WTC11 (cell line): ENCODE results near the gene LLGL2. TPM values are rescaled to one million over a fixed set of nuclear protein-coding genes. Genes with fewer than 3 reads are reported as not detected.

Source experiments
- ATAC-seq: fragments of 200-7000 bp; cut with Tn5 transposase; 2 replicates; pipeline ENCODE4 v1.10.0; 2021; ENCODE audit warnings: mild to moderate bottlenecking, moderate library complexity
- Bru-seq: library from RNA; stranded (reverse); fragments of 400-500 nt; gene quantifications from one replicate; lab custom pipeline; 2021; lab: Mats Ljungman, UMichigan
- CTCF ChIA-PET: fragments of 300-600 bp; sonication (Branson Sonifier 250); formaldehyde crosslinking; loops from one replicate; lab custom pipeline; 2021; ENCODE audit warnings: antibody characterized with exemption; lab: Charles Lee
- POLR2A ChIA-PET: fragments of 350-600 bp; sonication (Branson Sonifier 250); formaldehyde crosslinking; loops from one replicate; lab custom pipeline; 2021; ENCODE audit warnings: antibody characterized with exemption; lab: Charles Lee
- DNase-seq: peaks from one replicate; pipeline ENCODE4 v3.0.0; 2021; ENCODE audit warnings: low spot score
- H3K27ac Mint-ChIP-seq: 2 replicates; pipeline ENCODE4 v1.8.0; 2021; ENCODE audit warnings: mixed read lengths
- H3K27me3 Mint-ChIP-seq: 2 replicates; pipeline ENCODE4 v1.8.0; 2021; ENCODE audit warnings: low read depth, mild to moderate bottlenecking, moderate library complexity, mixed read lengths
- H3K36me3 Mint-ChIP-seq: 2 replicates; pipeline ENCODE4 v1.8.0; 2021; ENCODE audit warnings: mixed read lengths
- H3K4me1 Mint-ChIP-seq: 2 replicates; pipeline ENCODE4 v1.8.0; 2022; ENCODE audit warnings: mixed read lengths
- H3K4me3 Mint-ChIP-seq: 2 replicates; pipeline ENCODE4 v1.8.0; 2021; ENCODE audit warnings: mild to moderate bottlenecking, moderate library complexity, mixed read lengths
- H3K9me3 Mint-ChIP-seq: 2 replicates; pipeline ENCODE4 v1.8.0; 2021; ENCODE audit warnings: mixed read lengths
- CREB1 ChIP-seq: sonication (generic); formaldehyde crosslinking; IDR thresholded peaks from 2 replicates; pipeline ENCODE4 v1.8.0; 2023; ENCODE audit warnings: mild to moderate bottlenecking, missing genetic modification reagents
- E2F5 ChIP-seq: sonication (generic); formaldehyde crosslinking; IDR thresholded peaks from 2 replicates; pipeline ENCODE4 v1.8.1; 2022; ENCODE audit warnings: mild to moderate bottlenecking, moderate library complexity, missing genetic modification reagents
- ERG ChIP-seq: fragments of 250-450 bp; sonication (Bioruptor Pico); IDR thresholded peaks from 2 replicates; pipeline ENCODE4 v1.8.0; 2021; ENCODE audit warnings: mild to moderate bottlenecking
- ESRRA ChIP-seq: sonication (generic); formaldehyde crosslinking; IDR thresholded peaks from 2 replicates; pipeline ENCODE4 v1.8.1; 2022; ENCODE audit warnings: mild to moderate bottlenecking, missing genetic modification reagents, borderline replicate concordance
- FOXJ3 ChIP-seq: sonication (generic); formaldehyde crosslinking; IDR thresholded peaks from 2 replicates; pipeline ENCODE4 v1.9.0; 2021; ENCODE audit warnings: missing genetic modification reagents, mild to moderate bottlenecking, borderline replicate concordance
- FOXK1 ChIP-seq: sonication (generic); formaldehyde crosslinking; IDR thresholded peaks from 2 replicates; pipeline ENCODE4 v1.8.0; 2022; ENCODE audit warnings: mild to moderate bottlenecking, moderate library complexity, missing genetic modification reagents
- FOXP4 ChIP-seq: sonication (generic); formaldehyde crosslinking; IDR thresholded peaks from 2 replicates; pipeline ENCODE4 v1.8.0; 2022; ENCODE audit warnings: mild to moderate bottlenecking, missing genetic modification reagents
- GABPB1 ChIP-seq: sonication (generic); formaldehyde crosslinking; IDR thresholded peaks from 2 replicates; pipeline ENCODE4 v1.8.1; 2023; ENCODE audit warnings: mild to moderate bottlenecking, missing genetic modification reagents
- GRHL2 ChIP-seq: fragments of 250-450 bp; sonication (Bioruptor Pico); IDR thresholded peaks from 2 replicates; pipeline ENCODE4 v1.8.0; 2022; ENCODE audit warnings: mild to moderate bottlenecking, moderate library complexity; ENCODE audit not compliant: insufficient replicate concordance, severe bottlenecking
- GTF2I ChIP-seq: fragments of 250-450 bp; sonication (Bioruptor Pico); conservative IDR thresholded peaks from 2 replicates; pipeline ENCODE4 v1.4.0; 2021; ENCODE audit warnings: mild to moderate bottlenecking
- IRF2 ChIP-seq: sonication (generic); formaldehyde crosslinking; IDR thresholded peaks from 2 replicates; pipeline ENCODE4 v1.8.0; 2022; ENCODE audit warnings: low read depth, missing genetic modification reagents, borderline replicate concordance
- JUN ChIP-seq: sonication (generic); formaldehyde crosslinking; IDR thresholded peaks from 2 replicates; pipeline ENCODE4 v1.8.0; 2023; ENCODE audit warnings: mild to moderate bottlenecking, missing genetic modification reagents
- KAT7 ChIP-seq: sonication (generic); formaldehyde crosslinking; IDR thresholded peaks from 2 replicates; pipeline ENCODE4 v1.8.1; 2023; ENCODE audit warnings: missing genetic modification reagents, mild to moderate bottlenecking, borderline replicate concordance
- MAX ChIP-seq: sonication (generic); formaldehyde crosslinking; IDR thresholded peaks from 2 replicates; pipeline ENCODE4 v1.8.0; 2022; ENCODE audit warnings: mild to moderate bottlenecking, missing genetic modification reagents
- MXD4 ChIP-seq: fragments of 250-450 bp; sonication (Bioruptor Pico); IDR thresholded peaks from 2 replicates; pipeline ENCODE4 v1.8.0; 2021; ENCODE audit warnings: mild to moderate bottlenecking, moderate library complexity, borderline replicate concordance
- NFYB ChIP-seq: sonication (generic); formaldehyde crosslinking; conservative IDR thresholded peaks from 2 replicates; pipeline ENCODE4 v1.8.0; 2022; ENCODE audit warnings: low read depth, missing genetic modification reagents
- NR2C2 ChIP-seq: sonication (generic); formaldehyde crosslinking; IDR thresholded peaks from 2 replicates; pipeline ENCODE4 v1.8.0; 2022; ENCODE audit warnings: mild to moderate bottlenecking, missing genetic modification reagents
- NR3C1 ChIP-seq: sonication (generic); formaldehyde crosslinking; conservative IDR thresholded peaks from 2 replicates; pipeline ENCODE4 v1.8.1; 2023; ENCODE audit warnings: low read depth, mild to moderate bottlenecking, missing genetic modification reagents
- RORB ChIP-seq: fragments of 250-450 bp; sonication (Bioruptor Pico); IDR thresholded peaks from 2 replicates; pipeline ENCODE4 v1.9.0; 2021; ENCODE audit warnings: mild to moderate bottlenecking
- SP1 ChIP-seq: sonication (generic); formaldehyde crosslinking; conservative IDR thresholded peaks from 2 replicates; pipeline ENCODE4 v1.8.1; 2022; ENCODE audit warnings: missing genetic modification reagents
- TEAD1 ChIP-seq: sonication (generic); formaldehyde crosslinking; IDR thresholded peaks from 2 replicates; pipeline ENCODE4 v1.8.0; 2022; ENCODE audit warnings: mild to moderate bottlenecking, missing genetic modification reagents
- USF1 ChIP-seq: sonication (generic); formaldehyde crosslinking; IDR thresholded peaks from 2 replicates; pipeline ENCODE4 v1.8.0; 2022; ENCODE audit warnings: mild to moderate bottlenecking, missing genetic modification reagents
- ZBTB21 ChIP-seq: sonication (generic); formaldehyde crosslinking; IDR thresholded peaks from 2 replicates; pipeline ENCODE4 v1.8.1; 2023; ENCODE audit warnings: mild to moderate bottlenecking, missing genetic modification reagents, borderline replicate concordance
- ZNF121 ChIP-seq: sonication (generic); formaldehyde crosslinking; IDR thresholded peaks from 2 replicates; pipeline ENCODE4 v1.8.0; 2023; ENCODE audit warnings: missing genetic modification reagents
- ZNF263 ChIP-seq: sonication (generic); formaldehyde crosslinking; IDR thresholded peaks from 2 replicates; pipeline ENCODE4 v1.8.1; 2022; ENCODE audit warnings: low read depth, mild to moderate bottlenecking, moderate library complexity, missing genetic modification reagents
- ZNF671 ChIP-seq: fragments of 250-450 bp; sonication (Bioruptor Pico); IDR thresholded peaks from 2 replicates; pipeline ENCODE4 v1.8.0; 2021; ENCODE audit warnings: mild to moderate bottlenecking
- ZSCAN18 ChIP-seq: fragments of 250-450 bp; sonication (Bioruptor Pico); IDR thresholded peaks from 2 replicates; pipeline ENCODE4 v2.1.2; 2022; ENCODE audit warnings: mild to moderate bottlenecking, moderate library complexity
- long read RNA-seq, 3 experiments: library from RNA in 1 of 3; library from capped mRNA in 1 of 3; library from polyadenylated mRNA in 1 of 3; unstranded in 2 of 3; stranded (forward) in 1 of 3; transcript quantifications; one replicate each; pipeline ENCODE4 v2.0.0, GENCODE V29; 2021
- total RNA-seq: library from RNA; stranded (reverse); gene quantifications from 3 replicates; pipeline ENCODE4 v1.2.3, GENCODE V29; 2021

The LLGL2 gene
- total RNA-seq (94.3 to 103 TPM (median 97.0 TPM) in 3 replicates), Bru-seq, nascent RNA (percentile 51 among the genes with signal in this experiment)
- long read RNA-seq, experiment 1, transcript LLGL2-202 (10 exons, 1,374 nt), result minor isoform, 35 of 370 reads
- long read RNA-seq, experiment 1, transcript LLGL2-201 (25 exons, 3,480 nt), result minor isoform, 41 of 370 reads
- long read RNA-seq, experiment 1, transcript LLGL2-203 (26 exons, 3,509 nt), result major isoform, 68 of 370 reads
- long read RNA-seq, experiment 1, partial matches to known transcripts, result 57 of 370 reads
- long read RNA-seq, experiment 1, other reads (novel, unspliced or antisense), result 168 of 370 reads
- long read RNA-seq, experiment 2, transcript LLGL2-202 (10 exons, 1,374 nt), result minor isoform, 6 of 66 reads
- long read RNA-seq, experiment 2, transcript LLGL2-203 (26 exons, 3,509 nt), result major isoform, 10 of 66 reads
- long read RNA-seq, experiment 2, partial matches to known transcripts, result 29 of 66 reads
- long read RNA-seq, experiment 2, other reads (novel, unspliced or antisense), result 17 of 66 reads
- long read RNA-seq, experiment 3, result 0 reads

- peak; percentile 87 for DNase-seq
- TF ChIP-seq ERG (CRISPR knock-in tag) (no peak), JUN (CRISPR knock-in tag) (0 out of 2 replicates have a peak, but pooled peaks have one; percentile 30), NFYB (CRISPR knock-in tag) (peak; percentile 41), CREB1 (CRISPR knock-in tag) (no peak), RORB (no peak), FOXK1 (CRISPR knock-in tag) (peak; percentile 26; the same call in 1 of the 2 replicates), NR3C1 (CRISPR knock-in tag) (no peak), TEAD1 (CRISPR knock-in tag) (peak; percentile 80), E2F5 (CRISPR knock-in tag) (peak; percentile 62), NR2C2 (CRISPR knock-in tag) (no peak), ZNF121 (no peak), ESRRA (0 out of 2 replicates have a peak, but pooled peaks have one; percentile 29), FOXJ3 (no peak), ZSCAN18 (CRISPR knock-in tag) (no peak), SP1 (CRISPR knock-in tag) (no peak; the same call in none of the 2 replicates), IRF2 (CRISPR knock-in tag) (no peak), FOXP4 (peak; percentile 67; the same call in 1 of the 2 replicates), GTF2I (CRISPR knock-in tag) (no peak), GRHL2 (CRISPR knock-in tag) (no peak), USF1 (CRISPR knock-in tag) (peak; percentile 47; the same call in 1 of the 2 replicates), ZNF671 (CRISPR knock-in tag) (no peak), GABPB1 (CRISPR knock-in tag) (no peak; the same call in none of the 2 replicates), ZNF263 (peak; percentile 64), MAX (CRISPR knock-in tag) (peak; percentile 62; the same call in 1 of the 2 replicates), MXD4 (CRISPR knock-in tag) (no peak), KAT7 (CRISPR knock-in tag) (0 out of 2 replicates have a peak, but pooled peaks have one; percentile 81), ZBTB21 (0 out of 2 replicates have a peak, but pooled peaks have one; percentile 42)
Observed at GRCh38 chr17:75524970-75525805, at the start of gene LLGL2. Gene LLGL2 (plus strand): TSS chr17:75525697. CDS start chr17:75543427, 17,730 bp downstream.

More at GRCh38 chr17:75524970-75525805, at the start of gene LLGL2:
- Mint-ChIP-seq H3K27ac (peak within 1 kb of the TSS; percentile 80), H3K9me3 (no peaks in the 10 kb centered on the region), H3K27me3 (0 out of 2 replicates have a peak, but pooled peaks cover 3% of the 10 kb centered on the region), H3K4me1 (peaks cover 17% of the 10 kb centered on the region), H3K4me3 (peak within 1 kb of the TSS; percentile 83), H3K36me3 (peaks cover 10% of the 10 kb centered on the region; the same call in 1 of the 2 replicates)
- POLR2A ChIA-PET, result interaction anchor here (0.5 to 1.6 kb wide), 5 partner anchors 9 to 1366 kb away, joined by 3 to 9 read pairs (median 3); partner anchors contain the start of gene TSEN54
- ATAC-seq, result peak; percentile 89
- CTCF ChIA-PET, result interaction anchor here (0.6 to 3.9 kb wide), 27 partner anchors 8 to 341 kb away, joined by 3 to 65 read pairs (median 4); partner anchors contain the start of genes MIF4GD, SLC25A19, SMIM5 and TSEN54
